Fibroblast of upper back skin (primary cell): ENCODE measurements around the gene GRB10.

ENCODE experiments used
- DNase-seq: peaks from one replicate; pipeline ENCODE4 v3.0.0-alpha.2; 2013

Gene GRB10

GRCh38 chr7:50667338-50667737 is 115.4 kb downstream of the GRB10 start:
- no peak for DNase-seq

- no peak for DNase-seq
Observed at GRCh38 chr7:50666124-50666496, 116.6 kb downstream of the GRB10 start.

GRCh38 chr7:50665403-50666123 is 117.1 kb downstream of the GRB10 start:
- DNase-seq = peak; percentile 61

- no peak for DNase-seq
Observed at GRCh38 chr7:50664937-50665336, 117.8 kb downstream of the GRB10 start.

GRCh38 chr7:50664461-50664922 is 118.2 kb downstream of the GRB10 start:
- DNase-seq = peak; percentile 66

GRCh38 chr7:50663396-50664102 is 119.1 kb downstream of the GRB10 start:
- no peak for DNase-seq

GRCh38 chr7:50662996-50663395 is 119.7 kb downstream of the GRB10 start:
- DNase-seq = no peak

- DNase-seq = no peak
Observed at GRCh38 chr7:50662041-50662694, 120.5 kb downstream of the GRB10 start.

- DNase-seq = no peak
Observed at GRCh38 chr7:50661345-50662040, 121.2 kb downstream of the GRB10 start.

- no peak for DNase-seq
Observed at GRCh38 chr7:50660830-50661175, 121.9 kb downstream of the GRB10 start.

- no peak for DNase-seq
Observed at GRCh38 chr7:50660040-50660829, 122.5 kb downstream of the GRB10 start.

- DNase-seq = no peak
Observed at GRCh38 chr7:50659329-50659965, 123.2 kb downstream of the GRB10 start.

- no peak for DNase-seq
Observed at GRCh38 chr7:50658696-50659095, 124.0 kb downstream of the GRB10 start.

- no peak for DNase-seq
Observed at GRCh38 chr7:50657912-50658311, 124.8 kb downstream of the GRB10 start.

- no peak for DNase-seq
Observed at GRCh38 chr7:50657341-50657873, 125.3 kb downstream of the GRB10 start.

GRCh38 chr7:50656141-50656895 is 126.4 kb downstream of the GRB10 start:
- DNase-seq = peak; percentile 17

GRCh38 chr7:50655490-50655889 is 127.2 kb downstream of the GRB10 start:
- no peak for DNase-seq

- no peak for DNase-seq
Observed at GRCh38 chr7:50655020-50655419, 127.7 kb downstream of the GRB10 start.

GRCh38 chr7:50653981-50654425 is 128.7 kb downstream of the GRB10 start:
- peak; percentile 20 for DNase-seq

- DNase-seq = peak; percentile 38
Observed at GRCh38 chr7:50653126-50653864, 129.4 kb downstream of the GRB10 start.
